VCaP (cell line): ENCODE results near the gene ARSI.
A peak's percentile ranks its signal among the peaks of the same experiment; 100 is the strongest.

Source experiments
- H3K27ac ChIP-seq: fragments of 450-650 bp; 2 replicates; pipeline ENCODE4 v1.5.1; 2017
- TF ChIP-seq, protein P1 (sequence below): fragments of 450-650 bp; conservative IDR thresholded peaks from 2 replicates; pipeline ENCODE4 v1.5.1; 2017; ENCODE audit warnings: mild to moderate bottlenecking, moderate library complexity

Gene ARSI

DNA sequence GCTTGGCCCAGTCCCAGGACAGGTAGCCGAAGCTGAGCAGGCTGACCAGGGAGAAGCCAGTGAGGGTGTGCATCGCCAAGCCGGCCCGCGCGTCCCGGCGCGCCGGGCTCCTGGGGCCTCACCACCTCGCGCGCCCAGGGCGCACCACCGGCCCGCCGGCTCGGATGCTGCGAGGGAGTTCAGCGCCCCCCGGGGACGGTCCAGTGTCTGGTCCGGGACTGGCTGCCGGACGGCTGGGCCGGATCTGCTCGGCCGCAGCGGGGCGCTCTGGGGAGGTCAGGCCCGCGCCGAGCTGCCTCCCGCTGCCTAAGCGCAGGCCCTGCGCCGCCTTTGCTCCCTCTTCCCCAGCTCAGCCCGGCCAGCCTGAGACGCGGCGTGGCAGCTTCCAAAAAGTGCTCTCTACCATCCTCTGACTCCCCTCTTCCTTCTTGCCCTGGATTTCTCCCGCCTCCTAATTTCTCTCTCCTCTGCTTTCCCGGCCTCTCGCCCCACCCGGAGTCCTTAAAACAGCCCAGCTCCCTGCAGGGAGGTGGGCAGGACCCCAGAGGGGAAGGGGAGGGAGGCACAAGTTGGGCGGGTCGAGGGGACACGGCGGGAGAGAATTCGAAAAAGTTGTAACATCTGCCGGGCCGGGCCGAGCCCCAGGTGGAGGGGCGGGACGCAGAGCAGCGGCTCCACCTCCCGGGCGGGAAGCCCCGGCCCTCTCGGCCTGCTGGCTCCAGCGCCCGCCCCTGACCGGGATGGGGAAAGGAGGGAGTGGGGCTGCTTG lies at the start of gene ARSI:
Gene ARSI (minus strand): TSS at position 605 of the 769 bp plus-strand sequence. CDS start 532 bp downstream, at position 73.
- H3K27ac ChIP-seq = peak within 1 kb of the TSS; percentile 22; the same call in 1 of the 2 replicates

DNA sequence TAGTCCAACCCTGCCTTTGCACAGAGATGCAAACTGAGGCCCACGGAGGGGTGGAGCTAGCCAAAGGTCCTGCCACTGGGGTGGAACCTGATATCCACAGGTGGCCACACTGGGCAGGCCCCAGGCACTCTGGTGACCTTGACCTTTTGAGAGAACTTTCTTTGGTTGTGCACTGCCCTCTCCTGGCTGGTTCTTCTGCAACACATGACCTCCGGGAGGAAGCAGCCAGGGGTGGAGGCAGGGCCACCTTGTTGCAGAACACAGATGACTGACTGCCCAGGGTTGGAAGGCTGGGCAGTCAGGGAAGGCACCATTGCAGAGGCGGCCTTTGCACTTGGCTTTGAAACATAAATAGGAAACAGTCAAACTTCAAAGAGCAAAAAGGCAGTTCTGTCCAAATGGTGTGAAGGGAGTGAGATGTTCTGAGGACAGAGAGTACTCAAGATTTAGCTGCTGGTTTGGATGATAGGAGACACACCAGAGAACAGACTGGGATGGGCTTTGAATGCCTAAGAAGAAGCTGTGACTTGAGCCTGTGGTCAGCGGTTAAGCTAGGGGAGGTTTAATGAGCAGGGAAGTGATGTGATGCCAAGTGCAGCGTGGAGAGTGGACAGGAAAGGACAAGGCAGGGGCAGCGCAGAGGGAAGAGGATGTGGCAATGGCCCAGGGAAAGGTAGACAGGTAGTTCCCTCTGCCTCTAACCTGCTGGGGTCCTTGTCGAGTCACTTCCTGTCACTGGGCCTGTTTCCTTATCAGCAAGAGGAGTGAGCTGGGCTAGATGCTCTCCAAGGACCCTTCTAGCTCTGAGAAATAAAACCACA lies 48.0 kb upstream of the ARSI start:
- TF ChIP-seq, protein P1, sequence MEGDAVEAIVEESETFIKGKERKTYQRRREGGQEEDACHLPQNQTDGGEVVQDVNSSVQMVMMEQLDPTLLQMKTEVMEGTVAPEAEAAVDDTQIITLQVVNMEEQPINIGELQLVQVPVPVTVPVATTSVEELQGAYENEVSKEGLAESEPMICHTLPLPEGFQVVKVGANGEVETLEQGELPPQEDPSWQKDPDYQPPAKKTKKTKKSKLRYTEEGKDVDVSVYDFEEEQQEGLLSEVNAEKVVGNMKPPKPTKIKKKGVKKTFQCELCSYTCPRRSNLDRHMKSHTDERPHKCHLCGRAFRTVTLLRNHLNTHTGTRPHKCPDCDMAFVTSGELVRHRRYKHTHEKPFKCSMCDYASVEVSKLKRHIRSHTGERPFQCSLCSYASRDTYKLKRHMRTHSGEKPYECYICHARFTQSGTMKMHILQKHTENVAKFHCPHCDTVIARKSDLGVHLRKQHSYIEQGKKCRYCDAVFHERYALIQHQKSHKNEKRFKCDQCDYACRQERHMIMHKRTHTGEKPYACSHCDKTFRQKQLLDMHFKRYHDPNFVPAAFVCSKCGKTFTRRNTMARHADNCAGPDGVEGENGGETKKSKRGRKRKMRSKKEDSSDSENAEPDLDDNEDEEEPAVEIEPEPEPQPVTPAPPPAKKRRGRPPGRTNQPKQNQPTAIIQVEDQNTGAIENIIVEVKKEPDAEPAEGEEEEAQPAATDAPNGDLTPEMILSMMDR = peak; percentile 78

More for the DNA sequence above, at the start of gene ARSI:
- TF ChIP-seq, protein P1 = peak; percentile 57

DNA sequence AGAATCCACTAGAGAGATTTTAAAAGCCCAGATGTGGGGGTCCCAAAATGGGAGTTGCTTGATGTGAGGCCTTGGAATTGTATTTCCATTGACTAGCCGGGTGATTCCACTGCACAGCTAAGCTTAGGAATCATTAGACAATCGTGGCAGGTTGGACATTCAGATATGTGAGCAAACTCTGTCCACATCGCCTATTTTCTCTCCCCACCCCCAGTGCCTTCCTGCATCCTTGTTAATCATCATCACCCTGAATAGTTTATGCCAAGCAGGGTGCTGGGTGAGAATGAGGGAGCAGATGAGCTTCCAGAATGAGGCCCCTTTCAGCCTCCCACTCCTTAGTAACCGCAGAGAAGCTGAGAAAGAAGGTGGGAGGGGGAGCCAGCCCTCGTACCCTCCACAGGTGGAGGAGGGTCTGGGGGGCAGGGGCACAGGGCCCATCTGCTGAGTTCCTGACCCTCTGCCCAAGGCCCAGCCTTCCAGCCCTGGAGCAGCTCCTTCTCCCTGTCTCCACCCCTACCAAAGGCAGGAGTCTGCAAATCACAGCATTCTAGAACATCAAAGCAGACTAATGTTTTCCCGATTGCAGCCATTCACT lies 47.1 kb upstream of the ARSI start:
- TF ChIP-seq, protein P1 = no peak
- H3K27ac ChIP-seq = no peak overlapping the region; the same call in 1 of the 2 replicates

More for the DNA sequence above, 48.0 kb upstream of the ARSI start:
- H3K27ac ChIP-seq = peak overlapping the region; percentile 13; the same call in 1 of the 2 replicates

DNA sequence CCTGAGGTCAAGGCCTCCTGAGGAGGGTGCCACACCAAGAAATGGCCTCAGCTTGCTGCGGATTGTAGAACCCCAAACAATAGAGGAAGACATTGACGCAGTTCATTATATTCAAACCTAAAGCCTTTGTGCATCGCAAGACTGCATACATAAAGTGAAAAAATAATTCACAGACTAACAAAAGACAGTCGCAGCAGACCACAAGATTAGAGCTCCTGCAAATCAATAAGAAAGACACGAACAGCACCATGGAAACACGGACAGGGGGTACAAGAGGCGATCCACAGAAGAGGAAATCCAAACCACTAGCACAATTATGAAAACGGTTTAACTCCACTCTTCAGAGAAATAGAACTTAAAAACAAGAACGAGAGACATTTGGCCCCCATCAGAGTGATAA lies 44.7 kb upstream of the ARSI start:
- no peak overlapping the region for H3K27ac ChIP-seq

DNA sequence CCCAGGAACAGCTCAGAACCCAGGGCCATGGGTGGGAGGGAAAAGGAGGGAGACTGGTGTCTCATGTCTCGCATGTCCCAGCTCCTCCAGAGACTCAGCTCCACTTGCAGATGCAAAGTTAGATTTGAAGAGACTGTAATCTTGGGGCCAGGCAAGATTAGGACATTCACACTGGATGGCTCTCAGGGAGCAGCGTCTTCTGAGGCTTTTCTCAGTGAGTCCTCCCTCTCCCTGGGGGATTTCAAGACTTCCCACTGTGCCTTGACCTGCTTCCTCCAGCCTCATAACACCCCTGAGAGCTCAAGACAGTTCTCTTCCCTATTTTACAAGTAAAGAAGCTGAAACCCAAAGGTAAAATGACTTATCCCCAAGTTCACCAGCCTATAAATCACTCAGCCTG lies 44.3 kb upstream of the ARSI start:
- TF ChIP-seq, protein P1 = no peak
- H3K27ac ChIP-seq = no peak overlapping the region

More for the DNA sequence above, 44.7 kb upstream of the ARSI start:
- TF ChIP-seq, protein P1 = no peak

DNA sequence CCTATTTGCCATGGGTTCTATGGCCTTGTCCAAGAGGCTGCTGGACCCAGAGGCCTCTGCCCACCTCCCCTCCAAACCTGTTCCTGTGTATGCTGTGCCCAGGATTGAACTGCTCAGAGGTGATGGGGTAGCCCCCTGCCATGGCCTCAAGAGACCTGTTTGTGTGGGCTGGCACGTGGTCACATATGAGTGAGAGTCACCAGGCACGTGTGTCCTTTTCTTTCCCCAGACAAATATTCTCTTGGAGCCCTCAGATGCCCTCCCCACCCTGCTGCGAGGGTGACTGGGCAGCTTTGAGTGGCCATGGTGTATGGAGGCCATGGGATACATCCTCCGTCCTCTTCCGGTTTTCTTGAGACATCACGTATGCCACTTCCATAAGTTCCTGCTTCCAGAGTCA lies 43.9 kb upstream of the ARSI start:
- TF ChIP-seq, protein P1 = no peak

DNA sequence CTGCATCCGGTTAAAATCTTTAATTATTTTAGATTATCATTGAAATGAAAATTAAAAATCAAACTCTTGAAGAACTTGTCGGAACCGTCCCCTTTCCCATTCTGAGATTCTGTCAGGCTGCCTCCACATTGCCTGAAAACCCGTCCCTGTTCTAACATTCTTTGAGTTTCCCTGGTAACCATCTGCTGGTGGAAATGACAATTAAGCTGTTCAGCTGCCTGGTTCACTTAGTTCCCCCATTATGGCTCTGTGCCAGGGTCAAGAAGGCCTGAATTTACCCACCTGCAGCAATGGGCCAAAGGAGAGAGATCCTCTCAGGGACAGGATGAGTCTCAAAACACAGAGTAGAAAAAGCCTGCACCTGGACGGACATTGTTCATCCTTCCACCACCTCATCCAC lies 43.0 kb upstream of the ARSI start:
- H3K27ac ChIP-seq = no peak overlapping the region
- TF ChIP-seq, protein P1 = no peak

More for the DNA sequence above, 43.9 kb upstream of the ARSI start:
- no peak overlapping the region for H3K27ac ChIP-seq
